CD4-positive, alpha-beta T cell treated with Interleukin-21 for 1 hour (primary cell): ENCODE measurements around the gene SUMF2.
"Not testable (repeated sequence)": the region's sequence is repeated elsewhere in the genome, so short reads cannot be mapped to it uniquely, and the experiment has no call there.

ENCODE experiments used
- DNase-seq: peaks from one replicate; pipeline ENCODE4 v3.0.0-alpha.2; 2020

SUMF2 gene

DNA sequence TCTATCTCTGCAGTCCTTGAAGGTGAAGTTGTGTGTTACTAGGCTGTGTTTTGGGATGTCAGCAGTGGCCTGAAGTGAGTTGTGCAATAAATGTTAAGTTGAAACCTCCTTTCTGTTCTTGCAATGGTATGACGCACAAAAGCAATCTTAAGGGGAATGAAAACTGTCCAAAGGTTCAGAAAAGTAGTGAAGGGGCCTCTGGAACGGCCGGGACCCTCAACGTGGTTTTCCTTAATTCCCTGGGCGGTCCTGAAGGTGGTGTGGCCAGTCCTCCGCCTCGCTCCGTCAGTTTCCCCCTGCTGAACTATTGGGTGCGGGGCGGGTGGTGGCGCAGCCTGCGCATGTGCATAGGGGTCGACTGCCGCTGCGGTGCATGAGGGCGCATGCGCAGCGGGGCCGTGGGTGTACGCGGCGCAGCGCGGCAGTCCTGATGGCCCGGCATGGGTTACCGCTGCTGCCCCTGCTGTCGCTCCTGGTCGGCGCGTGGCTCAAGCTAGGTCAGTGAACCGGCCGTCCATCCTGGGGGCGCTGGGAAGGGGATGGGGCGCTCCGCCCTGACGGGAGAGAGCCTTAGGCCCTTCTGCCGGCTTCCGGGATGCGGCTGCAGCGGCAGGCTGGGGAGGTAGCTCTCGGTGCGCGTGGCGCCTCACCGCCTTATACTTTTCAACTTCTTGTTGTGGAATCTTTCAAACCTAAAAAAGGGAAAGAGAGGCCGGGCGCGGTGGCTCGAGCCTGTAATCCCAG is at the start of gene SUMF2:
SUMF2 (plus strand) TSS at position 405 of the 744 bp plus-strand sequence; CDS start at position 431, 26 bp downstream.
- DNase-seq, result peak; percentile 89

DNA sequence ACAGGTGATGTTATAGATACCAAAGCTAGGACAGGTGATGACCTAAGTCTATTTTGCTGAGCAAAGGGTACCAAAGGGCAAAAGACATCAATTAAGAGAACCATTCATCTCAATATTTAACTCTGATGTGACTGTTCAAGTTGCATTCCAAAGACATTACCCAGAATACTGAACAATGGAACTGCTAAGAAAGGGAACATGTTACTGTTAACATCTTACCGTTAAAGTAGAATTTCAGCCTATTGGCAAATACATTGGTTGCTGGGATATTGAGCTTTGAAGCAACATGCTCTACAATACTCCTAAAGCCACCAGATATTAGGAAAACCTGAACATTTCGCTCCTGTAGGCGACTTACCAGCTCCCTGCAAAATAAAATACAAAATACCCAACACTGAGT is 47.1 kb upstream of the SUMF2 start:
- not testable (repeated sequence) for DNase-seq

DNA sequence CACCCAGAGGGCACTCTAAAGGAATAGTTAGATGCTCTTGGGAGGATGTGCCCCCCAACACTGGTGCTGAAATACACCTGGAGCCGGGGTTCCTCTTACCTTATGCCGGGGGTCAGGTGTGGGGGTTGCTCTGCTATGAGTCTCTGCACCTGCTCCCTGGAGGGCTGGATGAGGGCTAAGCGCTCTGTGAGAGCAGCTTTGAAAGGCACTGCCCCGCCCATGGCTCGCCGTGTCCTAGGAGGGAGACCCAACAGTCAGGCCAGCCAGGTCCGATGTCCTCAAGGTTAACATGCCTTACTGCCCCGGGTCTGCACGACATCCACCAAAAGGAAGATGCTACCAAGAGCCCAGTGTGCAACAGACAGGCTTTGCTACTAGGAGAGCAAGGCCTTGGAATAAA is 44.6 kb upstream of the SUMF2 start:
- no peak for DNase-seq

DNA sequence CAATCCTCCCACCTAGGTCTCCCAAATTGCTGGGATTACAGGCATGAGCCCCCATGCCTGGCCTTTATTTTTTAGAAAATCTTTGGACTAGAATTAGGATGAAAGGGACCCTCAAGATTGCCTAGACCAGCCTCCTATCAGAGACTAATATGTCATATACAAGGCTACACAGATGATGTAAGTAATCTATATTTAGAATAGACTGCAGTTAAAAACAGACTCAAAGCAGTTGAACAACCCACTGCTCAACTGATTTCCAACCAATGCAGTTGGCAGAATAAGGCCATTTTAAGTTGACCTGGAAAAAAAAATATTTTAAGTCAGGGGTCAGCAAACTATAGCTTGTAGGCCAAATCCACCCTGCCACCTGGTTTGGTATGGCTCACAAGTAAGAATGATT is 40.6 kb upstream of the SUMF2 start:
- DNase-seq, result no peak

DNA sequence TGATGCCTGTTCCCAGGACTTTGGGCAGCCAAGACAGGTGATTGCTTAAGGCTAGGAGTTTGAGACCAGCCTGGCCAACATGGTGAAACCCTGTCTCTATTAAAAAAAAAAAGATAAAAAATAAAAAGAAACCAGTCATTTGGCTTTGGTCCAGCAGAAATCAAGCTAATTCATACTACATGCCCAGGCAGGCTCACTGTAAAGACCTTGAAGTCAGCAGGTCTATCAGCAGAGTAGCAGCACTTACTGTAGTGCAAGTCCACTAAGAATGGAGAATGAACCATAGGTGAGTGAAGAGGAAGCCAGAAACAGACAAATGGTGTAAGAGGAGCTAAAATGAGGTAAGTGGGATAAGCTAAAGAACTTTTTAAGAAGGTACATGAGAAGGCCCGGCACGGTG is 37.5 kb upstream of the SUMF2 start:
- no peak for DNase-seq

DNA sequence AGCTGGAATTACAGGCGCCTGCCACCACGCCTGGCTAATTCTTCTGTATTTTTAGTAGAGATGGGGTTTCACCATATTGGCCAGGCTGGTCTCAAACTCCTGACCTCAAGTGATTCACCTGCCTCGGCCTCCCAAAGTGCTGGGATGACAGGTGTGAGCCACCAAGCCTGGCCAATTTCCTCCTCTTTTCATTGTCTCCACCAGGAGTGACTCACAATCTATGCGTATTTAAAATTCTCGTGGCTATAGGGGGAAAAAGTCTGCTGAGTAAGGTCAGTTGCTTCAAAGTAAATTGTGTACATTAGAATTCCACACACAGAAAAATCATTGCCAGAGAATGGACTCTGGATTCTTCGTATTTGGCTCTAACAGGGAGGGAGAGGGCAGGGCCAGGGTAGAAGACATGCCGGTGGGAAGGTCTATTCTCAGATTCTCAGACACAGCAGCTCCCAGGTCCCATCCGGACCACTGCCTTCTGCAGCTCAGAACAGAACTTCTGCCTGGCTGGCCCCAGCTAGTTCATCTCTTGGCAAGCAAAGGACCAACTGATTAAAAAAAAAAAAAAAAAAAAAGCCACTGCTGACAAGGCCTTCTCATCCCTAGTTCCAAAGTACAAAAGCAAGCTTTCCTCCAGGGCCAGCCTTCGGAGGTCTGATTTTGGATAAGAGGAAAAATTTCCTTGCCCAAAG is 35.0 kb upstream of the SUMF2 start:
- DNase-seq, result no peak

DNA sequence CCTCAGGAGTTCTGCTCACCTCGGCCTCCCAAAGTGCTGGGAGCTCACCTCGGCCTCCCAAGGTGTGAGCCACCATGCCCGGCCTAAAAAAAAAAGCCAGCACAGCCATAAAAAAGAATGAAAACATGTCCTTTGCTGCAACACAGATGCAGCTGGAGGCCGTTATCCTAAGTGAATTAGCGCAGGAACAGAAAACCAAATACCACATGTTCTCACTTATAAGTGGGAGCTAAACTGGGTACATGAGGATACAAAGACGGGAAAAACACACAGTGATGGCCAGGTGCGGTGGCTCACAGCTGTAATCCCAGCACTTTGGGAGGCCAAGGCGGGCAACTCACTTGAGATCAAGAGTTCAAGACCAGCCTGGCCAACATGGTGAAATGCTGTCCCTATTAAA is 33.7 kb upstream of the SUMF2 start:
- DNase-seq, result no peak

DNA sequence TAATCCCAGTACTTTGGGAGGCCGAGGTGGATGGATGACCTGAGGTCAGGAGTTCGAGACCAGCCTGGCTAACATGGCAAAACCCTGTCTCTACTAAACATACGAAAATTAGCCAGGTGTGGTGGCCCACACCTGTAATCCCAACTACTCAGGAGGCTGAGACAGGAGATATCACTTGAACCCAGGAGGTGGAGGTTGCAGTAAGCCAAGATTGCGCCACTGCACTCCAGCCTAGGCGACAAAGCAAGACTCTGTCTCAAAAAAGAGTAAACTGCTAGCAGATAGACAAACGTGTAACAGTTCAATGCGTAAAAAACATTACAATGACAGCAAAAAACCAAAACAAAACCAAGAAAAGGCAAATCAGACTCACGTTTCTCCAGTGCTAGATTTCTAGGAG is 32.5 kb upstream of the SUMF2 start:
- not testable (repeated sequence) for DNase-seq

DNA sequence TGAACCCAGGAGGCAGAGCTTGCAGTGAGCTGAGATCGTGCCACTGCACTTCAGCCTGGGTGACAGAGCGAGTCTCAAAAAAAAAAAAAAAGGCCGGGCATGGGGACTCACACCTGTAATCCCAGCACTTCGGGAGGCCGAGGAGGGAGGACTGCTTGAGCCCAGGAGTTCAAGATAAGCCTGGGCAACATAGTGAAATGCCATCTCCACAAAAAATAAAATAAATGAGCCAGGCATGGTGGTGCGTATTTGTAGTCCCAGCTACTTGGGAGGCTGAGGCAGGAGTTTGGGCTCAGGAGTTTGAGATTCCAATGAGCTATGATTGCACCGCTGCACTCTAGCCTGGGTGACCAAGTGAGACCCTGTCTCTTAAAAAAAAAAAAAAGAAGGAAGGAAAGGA is 31.5 kb upstream of the SUMF2 start:
- DNase-seq, result not testable (repeated sequence)

DNA sequence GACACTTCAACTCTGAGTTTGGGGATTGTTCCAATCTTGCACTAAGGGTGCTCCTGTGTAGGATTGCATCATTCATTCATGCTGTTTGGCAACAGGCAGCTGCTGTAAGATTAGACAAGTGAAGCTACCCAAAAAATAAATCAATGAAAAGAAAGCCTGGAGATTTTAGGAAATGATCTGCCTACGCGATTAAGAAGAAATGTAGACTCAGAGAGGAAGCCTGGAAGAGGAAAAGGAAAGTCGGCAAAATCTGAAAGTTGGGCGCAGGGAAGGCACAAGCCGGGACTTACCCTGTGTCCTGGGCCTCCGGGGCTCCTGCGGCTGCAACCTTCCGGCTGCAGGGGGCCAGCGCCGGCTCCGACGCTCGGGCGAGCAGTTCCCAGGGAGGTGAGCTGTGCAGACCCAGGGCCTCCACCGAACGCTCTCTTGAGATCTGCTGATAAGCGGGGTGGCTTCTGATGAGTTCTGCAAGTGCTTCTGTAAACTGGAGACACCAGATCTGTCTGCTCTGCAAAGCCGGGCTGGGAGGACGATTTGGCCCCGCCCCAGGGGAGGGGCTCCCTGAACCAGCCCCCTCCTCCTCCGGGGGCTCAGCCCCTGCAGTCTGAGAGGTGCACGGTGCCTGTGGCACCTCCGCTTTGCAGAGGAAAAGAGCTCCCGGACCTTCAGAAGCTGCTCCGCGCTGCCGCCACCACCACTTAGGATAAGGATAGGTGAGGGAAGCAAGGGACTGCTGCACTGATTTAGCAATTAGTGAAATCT is 30.2 kb upstream of the SUMF2 start:
- DNase-seq, result peak; percentile 75

DNA sequence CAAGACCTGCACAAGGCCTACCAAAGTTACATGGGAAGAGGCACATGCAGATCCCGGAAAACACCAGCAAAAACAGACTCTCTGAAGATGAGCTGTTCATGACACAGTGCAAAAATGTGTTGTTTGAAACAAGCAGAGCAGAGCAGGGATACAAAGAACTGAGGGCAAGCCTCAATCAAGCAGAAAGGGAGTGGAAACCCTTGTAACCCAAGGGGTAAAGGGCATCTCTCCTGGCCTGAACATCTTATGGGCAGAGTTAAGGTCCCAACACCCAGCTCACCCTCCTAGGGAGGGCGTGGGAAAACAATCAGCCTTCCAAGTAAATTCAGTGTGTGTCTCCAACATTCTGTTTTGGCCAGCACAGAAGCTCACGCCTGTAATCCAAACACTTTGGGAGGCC is 23.4 kb upstream of the SUMF2 start:
- DNase-seq, result no peak

DNA sequence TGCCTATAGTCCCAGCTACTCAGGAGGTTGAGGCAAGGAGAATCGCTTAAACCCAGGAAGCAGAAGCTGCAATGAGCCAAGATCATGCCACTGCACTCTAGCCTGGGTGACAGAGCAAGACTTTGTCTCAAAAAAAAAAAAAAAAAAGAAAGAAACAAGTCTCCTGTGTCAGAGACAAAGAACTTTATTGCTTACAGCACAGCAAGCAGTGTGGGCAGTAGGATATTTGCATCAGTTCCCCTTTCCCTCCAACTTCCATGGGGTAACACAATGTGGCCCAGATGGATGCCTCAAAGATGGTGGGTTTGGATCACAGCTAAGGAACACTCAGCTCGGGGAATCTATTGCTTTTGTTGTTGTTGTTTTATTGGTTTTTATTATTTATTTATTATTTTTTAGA is 18.3 kb upstream of the SUMF2 start:
- DNase-seq, result not testable (repeated sequence)

DNA sequence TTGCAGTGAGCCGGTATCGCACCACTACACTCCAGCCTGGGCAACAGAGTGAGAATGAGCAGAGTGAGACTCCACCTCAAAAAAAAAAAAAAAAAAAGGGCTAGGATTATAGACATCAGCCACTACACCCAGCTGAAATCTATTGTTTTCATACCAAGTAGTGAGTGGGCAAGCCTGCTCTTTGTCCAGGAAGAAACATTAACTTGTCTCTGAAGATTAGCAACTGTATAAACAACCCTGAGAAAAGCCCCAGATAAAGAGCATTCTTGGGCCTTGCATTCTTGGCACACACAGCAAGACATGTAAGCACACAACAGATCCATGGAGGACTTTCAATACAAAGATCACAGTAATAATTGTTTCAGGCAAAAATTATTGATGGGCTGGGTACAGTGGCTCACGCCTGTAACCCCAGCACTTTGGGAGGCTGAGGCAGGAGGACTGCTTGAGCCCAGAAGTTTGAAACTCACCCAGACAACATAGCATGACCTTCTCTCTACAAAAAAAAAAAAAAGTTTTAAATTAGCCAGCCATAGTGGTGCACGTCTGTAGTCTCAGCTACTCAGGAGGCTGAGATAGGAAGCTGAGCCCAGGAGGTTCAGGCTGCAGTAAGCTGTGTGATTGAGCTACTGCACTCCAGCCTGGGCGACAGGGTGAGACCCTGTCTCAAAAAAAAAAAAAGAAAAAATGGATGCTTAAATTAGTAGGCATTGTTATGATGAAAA is 17.2 kb upstream of the SUMF2 start:
- no peak for DNase-seq

DNA sequence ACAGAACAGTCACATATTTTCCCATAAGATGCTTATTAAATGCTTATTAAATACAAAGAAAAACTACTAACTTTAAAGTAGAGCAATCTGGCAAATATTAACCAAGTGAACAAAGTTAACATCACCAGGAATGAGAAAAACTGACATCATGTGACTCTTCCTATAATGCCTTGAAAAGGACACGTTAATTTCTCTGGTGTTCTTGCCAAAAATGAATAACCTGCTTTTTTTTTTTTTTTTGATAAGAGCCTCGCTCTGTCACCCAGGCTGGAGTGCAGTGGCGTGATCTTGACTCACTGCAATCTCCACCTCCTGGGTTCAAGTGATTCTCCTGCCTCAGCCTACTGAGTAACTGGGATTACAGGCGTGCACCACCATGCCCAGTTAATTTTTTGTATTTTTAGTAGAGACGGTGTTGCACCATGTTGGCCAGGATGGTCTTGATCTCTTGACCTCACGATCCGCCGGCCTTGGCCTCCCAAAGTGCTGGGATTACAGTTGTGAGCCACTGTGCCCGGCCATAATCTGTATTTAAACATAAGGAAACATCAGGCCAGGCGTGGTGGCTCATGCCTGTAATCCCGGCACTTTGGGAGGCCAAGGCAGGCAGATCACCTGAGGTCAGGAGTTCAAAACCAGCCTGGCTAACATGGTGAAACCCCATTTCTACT is 16.5 kb upstream of the SUMF2 start:
- DNase-seq, result not testable (repeated sequence)

DNA sequence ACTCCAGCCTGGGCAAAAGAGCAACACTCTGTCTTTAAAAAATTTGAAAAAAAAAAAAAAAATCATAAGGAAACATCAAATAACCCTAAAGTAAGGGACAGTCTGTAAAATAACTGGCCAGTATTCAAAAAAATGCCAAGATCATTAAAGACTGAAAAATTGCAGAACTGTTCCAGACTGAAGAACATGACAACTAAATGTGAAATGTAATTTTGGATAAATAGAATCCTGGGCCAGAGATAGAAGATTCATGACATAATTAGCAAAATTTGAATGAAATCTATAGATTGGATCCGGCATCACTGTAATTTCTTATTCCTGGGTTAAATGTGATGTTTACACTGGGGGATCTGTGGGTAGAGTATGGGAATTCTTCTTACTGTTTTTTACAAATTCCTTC is 15.8 kb upstream of the SUMF2 start:
- DNase-seq, result no peak

DNA sequence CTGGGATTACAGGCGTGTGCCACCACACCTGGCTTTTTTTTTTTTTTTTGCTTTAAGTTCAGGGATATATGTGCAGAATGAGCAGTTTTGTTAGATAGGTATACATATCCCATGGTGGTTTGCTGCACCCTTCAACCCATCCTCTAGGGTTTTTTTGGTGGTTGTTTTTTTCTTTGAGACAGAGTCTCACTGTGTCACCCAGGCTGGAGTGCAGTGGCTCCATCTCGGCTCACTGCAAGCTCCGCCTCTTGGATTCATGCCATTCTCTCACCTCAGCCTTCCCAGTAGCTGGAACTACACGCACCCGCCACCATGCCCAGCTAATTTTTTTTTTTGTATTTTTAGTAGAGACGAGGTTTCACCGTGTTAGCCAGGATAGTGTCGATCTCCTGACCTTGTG is 15.3 kb upstream of the SUMF2 start:
- DNase-seq, result not testable (repeated sequence)

DNA sequence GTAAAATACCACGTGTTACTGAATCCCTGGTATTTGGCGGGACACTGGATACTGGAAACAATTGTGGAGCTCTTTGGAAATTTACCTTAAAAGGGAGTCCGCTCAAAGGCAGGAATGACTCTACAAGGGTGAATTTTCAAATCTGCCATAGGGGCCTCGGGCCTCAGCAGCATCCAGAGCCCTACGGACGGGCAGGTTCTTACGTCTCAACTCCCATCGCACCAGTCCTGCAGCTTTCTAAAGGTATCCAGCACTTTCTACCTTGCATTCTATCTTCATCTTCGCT is 13.1 kb upstream of the SUMF2 start:
- DNase-seq, result no peak

DNA sequence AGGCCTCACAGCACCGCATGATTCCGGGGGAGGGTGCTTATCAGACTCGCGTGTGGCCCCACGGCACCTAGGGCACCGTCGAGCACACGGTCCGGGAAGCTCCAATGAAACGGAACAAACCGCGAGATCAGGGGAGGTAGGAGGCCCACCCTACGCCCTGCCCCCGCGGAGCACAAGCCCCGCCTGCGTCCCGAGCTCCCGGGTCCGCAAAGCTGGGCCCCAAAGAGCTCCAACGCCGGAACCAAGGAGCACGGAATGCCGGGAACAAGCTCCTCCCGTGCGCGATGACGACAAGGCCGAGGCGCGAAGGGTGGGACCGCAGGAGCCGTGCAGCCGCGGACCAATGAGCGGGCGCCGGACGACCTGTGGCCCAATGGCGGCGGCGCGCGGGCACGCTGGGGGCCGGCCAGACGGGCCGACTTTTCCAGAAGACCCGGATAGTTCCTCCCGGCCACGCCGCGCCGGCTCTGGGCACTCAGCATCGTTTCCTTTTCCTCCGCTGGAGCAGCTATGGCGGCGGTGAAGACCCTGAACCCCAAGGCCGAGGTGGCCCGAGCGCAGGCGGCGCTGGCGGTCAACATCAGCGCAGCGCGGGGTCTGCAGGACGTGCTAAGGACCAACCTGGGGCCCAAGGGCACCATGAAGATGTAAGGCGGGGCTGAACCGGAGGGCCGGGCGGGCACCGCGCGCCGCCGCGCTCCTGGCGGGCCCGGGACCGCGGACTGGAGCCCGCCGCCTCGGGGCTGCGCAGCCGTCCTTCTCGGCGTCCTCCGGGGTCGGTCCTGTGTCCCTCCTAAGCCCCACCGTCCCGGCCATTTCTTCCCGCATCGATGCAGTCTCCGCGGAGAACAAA is 12.5 kb upstream of the SUMF2 start, which contains the start of the genes CCT6A and PSPH:
CCT6A (plus strand) TSS at position 427 of the 853 bp plus-strand sequence; CDS start at position 511, 84 bp downstream.
PSPH (minus strand) TSS at position 106 of the 853 bp plus-strand sequence. CDS start 30,232 bp downstream, outside the sequence.
- DNase-seq, result peak; percentile 88

DNA sequence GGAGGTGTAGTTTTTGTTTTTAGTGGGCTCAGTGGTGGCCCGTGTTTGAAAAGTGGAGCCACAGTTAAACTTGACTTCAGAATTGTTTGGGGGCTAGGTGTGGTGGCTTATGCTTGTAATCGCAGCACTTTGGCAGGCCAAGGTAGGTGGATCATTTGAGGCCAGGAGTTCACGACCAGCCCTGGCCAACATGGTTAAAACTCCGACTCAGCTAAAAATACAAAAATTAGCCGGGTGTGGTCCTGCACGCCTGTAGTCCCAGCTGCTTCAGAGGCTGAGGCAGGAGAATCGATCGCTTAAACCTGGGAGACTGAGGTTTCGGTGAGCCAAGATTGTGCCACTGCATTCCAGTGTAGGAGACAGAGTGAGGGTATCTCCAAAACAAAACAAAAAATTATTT is 10.7 kb upstream of the SUMF2 start:
- DNase-seq, result no peak

DNA sequence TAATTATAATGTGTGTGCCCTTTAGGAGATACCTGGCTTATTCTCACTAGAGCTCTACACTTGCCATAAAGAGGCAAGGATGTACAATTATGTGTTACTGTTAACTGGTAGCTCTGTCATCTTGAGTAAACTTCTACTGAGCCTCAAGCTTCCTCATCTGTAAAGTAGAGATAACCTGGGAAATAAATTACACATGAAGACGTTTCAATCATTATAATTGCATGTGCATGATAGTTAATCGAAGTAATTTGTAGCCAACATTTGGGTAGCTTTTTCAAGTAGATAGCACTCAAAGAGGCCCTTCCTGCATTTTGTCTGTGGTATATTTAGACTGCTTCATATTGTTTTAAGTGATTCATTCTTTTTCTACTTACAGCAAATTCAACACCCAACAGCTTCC is 10.1 kb upstream of the SUMF2 start:
- DNase-seq, result no peak

DNA sequence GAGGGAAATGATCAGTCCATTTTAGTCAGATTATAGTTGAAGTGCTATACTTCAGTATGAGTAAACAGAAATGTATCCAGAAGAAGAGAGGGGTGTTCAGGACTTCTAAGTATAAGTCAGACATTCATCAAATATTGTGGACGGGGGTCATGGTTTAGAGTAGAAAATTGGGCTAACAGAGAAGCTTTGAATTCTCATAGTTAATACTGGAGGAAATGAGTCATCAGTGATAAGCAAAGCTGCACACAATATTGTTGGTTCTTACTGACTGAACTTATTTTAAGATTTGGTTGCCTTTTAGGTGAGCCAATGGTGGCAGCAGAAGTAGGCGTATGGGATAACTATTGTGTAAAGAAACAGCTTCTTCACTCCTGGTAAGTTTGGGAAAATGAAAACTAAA is 1.7 kb upstream of the SUMF2 start:
- no peak for DNase-seq

DNA sequence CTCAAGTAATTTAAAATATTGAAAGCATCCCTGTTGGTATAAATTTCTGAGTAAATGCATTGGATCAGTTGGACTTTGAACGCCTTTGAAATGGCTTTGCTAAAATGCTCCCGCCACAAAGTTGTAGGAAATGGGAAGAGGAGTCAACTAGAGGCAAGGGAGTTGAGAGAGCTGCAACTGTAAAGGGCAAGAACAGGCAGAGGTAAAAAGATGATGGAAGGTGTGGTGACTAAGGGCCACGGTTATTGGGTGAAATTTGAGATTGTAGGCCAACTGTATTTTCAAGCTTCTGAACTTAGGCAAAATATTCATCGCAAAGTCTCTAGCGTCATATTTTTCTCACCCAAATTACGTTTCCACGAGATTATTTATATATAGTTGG is 595 bp upstream of the SUMF2 start:
- DNase-seq, result no peak
